GM18526 (cell line): ENCODE measurements around the gene ADARB2.

Experiments used
- POLR2A ChIP-seq: IDR thresholded peaks from 3 replicates; pipeline ENCODE4 v1.6.1; 2011; ENCODE audit not compliant: insufficient read length; ENCODE audit errors: extremely low read depth

Gene ADARB2

DNA sequence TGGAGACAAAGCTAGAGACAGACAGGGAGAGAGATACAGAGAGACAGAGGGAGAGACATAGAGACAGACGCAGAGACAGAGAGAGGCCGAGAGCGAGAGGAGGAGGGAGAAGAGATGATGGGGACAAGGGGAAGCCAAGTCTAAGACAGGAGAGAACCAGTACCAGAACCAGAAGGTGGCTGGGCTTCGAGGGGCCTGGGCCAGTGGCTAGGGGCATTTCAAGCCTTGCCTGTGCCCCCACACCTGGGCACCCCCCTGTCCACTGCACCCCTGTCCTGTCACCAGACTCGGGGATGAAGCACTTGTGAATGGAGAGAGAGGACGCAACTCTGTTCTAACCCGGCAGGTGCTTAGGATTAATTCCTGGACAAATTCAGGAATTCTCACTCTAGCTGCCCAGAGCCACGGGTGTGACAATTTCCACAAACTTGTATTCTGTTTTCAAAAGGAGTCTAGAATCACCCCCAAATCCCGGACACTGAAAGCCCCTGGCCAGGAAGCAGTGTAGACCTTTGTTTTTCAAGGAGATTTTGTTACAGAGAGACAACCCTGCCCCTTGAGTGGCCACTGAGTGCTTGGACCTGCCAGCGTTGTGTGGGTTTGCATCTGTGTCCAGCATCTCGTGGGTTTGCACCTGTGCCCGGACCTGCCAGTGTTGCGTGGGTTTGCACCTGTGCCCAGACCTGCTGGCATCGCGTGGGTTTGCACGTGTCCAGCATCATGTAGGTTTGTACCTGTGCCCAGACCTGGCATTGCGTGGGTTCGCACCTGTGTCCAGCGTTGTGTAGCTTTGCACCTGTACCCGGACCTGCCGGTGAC is 523.9 kb downstream of the ADARB2 start:
- no peak for TF ChIP-seq POLR2A

DNA sequence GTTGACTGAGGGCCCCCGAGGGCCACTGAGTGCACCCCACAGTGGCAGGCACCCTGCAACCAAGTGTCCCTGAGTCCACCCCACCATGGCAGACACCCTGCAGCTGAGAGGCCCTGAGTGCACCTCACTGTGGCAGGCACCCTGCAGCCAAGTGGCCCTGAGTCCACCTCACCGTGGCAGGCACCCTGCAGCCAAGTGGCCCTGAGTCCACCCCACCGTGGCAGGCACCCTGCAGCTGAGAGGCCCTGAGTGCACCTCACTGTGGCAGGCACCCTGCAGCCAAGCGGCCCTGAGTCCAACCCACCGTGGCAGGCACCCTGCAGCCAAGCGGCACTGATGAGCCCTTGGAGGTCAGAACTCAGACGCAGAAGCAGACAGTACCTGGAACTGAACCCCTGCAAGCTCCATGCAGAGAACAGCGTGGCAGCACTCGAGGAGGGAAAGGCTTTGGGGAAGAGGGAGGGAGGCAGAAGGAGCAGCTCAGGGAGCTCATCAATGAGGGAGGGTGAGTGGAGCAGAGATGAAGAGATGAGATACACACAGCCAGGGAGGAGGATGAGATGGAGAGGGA is 524.7 kb downstream of the ADARB2 start:
- TF ChIP-seq POLR2A: no peak

DNA sequence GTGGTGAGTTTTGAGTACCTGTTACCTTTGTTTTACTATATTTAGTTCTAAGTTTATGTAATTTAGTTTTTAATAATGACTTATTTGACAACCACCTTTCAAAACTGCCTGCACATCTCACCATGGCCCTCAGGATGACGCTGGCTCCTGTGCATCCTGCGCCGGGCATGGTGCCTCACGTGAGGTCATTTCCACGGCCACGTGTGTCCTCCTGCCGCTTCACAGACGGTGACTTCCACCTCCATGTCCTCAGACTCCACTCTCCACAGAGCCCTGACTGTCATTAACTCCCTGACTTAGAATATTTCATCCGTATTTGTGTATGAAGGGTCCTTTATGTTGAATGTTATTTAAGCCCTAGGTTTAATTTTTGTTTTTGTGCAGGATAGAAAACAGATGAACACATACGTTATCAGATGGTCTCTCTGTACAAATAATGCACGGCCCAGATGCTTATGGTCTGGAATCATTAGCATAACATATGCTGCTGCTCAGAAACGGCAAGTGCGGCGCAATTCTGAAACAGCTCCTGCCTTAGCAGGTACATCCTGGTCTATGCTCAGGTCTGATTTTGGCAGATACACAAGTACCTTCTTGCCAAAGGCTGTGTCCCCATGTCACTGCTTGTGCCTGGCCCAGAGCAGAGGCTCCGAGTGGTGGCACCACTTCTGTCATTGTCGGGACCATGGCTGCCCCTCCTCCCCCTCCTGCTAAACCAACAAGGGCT is 525.3 kb downstream of the ADARB2 start:
- TF ChIP-seq POLR2A: no peak

DNA sequence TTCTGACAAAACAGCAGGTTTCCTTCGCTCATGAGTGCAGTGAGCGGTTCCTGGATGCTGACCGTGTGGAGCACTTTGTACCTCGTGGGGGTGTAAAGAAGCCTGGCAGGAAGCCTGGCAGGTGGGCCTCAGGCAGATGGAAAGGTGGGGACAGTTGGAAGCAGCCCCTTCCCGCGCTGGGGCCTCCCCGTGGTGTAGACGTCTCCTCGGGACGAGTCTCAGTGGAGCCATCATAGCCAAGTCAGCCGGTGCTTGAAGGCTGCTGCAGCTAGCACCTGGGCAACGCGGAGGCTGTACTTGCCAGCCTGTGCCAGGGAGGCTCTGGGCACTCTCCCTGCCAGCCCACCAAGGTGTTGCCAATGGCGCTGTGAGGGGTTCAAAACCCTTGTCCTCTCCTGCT is 526.7 kb downstream of the ADARB2 start:
- no peak for TF ChIP-seq POLR2A

DNA sequence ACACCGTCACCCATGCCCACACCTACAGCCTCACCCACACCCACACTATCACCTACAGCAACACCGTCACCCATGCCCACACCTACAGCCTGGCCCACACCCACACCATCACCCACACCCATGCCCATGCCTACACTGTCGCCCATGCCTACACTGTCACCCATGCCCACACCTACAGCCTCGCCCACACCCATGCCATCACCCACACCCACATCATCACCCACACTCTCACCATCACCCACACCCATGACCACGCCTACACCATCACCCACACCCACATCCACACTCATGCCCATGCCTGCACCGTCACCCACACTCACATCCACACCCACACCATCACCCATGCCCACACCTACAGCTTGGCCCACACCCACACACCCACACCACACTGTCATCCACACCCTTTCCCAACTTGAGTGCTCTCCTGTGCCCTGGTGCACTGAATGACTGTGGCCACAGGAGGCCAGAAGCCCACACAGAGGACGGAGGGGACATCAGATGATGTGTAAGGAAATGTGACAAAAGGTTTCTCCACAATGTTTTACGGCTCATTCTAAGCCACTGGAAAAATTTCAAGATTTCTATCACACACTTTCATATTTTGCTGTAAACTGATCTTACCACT is 527.9 kb downstream of the ADARB2 start:
- no peak for TF ChIP-seq POLR2A

DNA sequence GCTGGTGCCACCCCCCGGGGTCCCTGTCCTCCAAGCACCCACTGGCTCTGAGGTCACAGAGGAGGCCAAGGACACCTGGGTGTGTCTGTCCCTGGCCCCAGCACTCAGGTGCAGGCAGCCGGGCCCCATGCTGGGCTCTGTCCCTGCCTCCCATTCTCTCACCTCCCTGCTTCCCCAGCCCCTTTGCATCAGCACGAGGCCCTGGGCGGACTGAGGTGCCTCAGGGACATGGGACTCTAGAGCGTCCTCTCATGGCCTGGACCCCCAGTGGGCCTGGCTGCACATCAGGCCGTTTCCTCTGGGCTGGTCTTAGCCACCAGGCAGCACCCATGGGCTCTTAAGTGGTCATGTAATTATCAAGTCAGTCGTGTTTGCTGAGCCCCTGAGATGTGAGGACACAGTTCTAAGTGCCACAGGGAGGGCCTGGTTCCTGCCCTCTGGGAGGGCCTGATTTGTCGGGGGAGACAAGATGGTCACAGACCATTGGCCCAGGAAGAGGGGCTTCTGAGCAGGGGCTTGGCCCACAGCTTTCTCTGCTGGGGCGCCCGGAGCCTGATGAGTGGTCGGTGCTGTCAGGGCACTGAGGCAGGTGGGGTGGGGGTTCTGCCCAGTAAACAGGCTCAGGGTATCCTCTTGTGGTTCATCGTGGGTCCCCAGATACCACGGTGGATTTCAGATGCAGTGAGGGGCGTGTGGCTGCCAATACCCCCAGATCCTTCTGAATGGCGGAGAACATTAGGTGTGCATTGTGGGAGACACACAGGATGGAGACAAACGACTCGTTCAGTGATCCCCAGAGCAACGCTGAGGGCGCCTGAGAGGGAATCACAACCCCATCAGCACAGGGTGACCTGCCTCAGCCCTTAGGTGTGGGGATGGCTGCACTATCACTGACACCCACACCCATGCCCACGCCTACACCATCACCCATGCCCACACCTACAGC is 528.7 kb downstream of the ADARB2 start:
- no peak for TF ChIP-seq POLR2A

DNA sequence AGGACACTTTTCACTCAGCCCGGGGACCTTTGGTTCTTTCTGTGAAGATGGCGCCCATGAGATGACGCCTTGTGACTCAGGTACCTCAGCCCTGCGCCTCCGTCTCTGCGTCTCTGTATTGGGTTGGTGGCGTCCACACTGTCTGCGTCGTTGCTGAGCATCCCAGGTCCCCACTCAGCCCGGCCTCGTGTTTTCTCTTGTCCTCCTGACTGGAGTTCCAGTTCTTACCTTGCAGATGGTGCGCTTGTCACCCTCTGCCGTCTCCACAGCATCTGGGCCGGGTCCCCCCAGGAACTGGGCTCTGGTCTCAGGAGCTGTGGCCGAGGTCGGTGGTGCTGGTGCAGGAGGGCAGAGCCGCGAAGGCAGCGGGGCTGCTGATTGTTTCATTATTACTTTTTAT is 530.7 kb downstream of the ADARB2 start:
- TF ChIP-seq POLR2A: no peak

DNA sequence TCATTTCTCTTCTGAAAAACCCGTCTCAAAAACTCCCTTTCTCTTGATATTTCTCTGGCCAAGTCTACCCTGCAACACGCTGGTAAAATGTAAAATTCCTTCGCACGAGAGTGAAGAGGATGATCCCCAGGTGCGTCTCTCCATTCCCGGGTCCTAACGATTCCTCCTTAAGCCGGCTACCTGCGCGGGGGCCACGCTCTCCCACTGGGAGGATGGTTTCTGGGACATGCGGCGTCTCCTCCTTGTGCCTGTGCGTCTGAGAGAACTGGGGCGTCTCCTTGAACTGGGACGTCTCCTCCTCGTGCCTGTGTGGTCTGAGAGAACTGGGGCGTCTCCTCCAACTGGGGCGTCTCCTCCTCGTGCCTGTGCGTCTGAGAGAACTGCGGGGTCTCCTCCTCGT is 531.2 kb downstream of the ADARB2 start:
- TF ChIP-seq POLR2A: no peak

DNA sequence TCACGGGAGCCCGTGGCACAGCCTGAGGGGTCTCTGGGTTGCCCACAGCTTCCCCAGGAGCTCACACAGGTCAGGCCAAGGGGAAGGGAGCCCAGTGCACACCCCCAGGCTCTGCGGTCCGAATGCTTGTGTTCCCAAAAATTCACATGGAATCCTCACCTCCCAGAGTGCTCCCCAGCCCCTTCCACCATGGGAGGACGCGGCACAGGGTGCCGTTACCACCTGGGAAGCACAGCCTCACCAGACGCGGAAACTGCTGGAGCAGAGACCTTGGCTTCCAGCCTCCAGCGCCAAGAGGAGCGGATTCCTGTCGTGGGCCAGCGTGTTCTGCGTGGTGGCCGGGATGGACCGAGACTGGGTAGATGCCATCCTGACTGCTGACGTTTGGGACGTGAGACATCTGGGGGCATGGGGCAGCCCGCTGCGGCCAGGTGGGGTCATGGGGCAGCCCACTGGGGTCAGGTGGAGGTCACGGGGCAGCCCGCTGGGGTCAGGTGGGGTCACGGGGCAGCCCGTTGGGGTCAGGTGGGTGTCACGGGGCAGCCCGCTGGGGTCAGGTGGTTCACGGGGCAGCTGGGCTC is 531.8 kb downstream of the ADARB2 start:
- no peak for TF ChIP-seq POLR2A

DNA sequence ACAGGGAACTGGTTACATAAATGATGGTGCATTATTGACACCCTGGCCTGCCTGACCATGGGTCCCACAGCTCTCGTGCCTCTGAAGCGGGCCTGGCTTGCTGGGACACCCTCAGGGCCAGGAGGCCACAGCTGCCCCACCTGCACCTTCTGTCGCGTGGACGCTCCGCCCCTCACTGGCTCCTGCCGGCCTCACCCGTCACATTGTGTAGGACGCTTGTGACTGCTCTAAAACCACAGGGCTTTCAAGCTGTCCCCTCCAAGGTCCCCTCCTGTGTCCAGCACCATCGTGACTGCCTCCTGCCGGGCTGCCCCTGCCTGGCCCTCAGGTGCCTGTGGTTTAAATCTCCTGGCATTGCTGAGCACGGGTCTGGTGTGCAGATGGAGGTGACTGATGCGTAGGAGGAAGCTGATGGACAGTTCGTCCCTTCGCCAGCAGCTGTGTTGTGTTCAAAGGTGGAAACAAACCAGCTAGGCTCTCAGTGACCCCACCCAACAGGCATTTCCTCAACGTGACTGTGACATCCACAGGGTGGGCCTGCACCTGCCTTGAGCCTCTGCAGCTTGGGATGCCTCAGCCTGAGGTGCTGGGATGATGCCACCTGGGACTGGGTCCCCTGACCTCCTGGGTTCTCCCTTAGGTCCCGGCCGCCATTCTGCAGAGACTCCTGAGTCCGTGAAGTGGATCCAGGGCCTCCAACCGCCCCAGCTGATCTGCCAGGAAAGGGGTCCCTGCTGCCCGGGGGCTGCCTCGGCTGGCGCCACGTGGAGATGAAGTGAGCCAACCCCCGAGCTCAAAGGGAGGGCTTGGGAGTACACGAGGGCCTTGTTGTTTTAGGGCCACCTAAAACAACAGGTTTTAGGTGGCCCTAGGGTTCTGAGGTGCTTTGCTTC is 532.6 kb downstream of the ADARB2 start:
- TF ChIP-seq POLR2A: no peak

DNA sequence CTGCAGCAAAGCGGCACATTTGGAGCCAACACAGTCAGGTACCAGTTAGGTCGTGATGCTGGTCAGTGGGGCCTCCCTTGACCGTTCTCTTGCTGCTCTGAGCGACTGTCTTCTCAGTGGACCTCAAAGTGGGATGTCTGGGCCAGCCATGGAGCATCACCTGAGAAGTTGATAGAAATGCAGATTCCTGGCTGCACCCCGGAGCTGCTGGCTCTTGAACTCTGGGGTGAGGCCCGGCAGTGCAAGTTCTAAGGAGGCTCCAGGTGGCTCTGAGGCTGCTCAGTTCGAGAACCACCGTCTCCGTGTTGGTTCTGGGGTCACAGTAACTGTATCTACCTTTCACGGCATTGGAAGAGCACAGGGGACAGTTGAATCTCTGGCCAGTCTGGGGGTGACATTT is 533.6 kb downstream of the ADARB2 start:
- TF ChIP-seq POLR2A: no peak

DNA sequence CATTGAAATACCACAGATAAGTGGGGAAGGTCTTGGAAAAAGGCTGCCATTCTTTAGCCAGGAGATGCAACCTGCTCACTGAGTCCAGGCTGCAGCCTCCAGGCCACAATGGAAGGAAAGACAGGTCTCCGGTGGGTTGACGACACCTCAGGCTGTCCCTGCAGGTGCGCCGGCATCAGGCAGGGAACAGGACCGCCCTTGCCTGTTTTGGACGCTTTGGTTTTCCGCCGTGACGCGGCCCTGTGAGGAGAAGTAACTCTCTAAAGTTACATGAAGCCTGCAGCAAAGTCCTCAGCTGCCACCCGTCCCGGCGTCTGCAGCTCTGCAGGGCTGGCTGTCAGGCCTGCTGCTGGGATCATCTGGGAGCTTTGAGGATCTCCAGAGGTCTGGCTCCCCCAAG is 534.1 kb downstream of the ADARB2 start:
- no peak for TF ChIP-seq POLR2A

DNA sequence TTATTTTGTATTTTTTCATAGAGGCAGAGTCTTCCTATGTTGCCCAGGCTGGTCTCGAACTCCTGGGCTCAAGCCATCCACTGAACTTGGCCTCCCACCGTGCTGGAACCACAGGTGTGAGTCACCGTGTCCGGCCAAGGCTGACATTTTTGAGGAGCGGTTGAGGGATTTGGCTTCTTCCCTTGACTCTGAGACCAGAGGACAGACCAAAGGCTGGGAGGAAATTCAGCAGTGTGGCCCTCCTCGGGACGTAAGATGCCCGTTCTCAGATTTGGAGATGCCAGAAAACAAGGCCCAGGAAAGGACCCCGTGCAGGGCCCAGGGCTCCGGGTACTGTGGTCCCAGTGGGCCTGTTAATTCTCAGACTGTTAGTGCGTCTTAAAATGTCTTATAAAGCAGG is 535.0 kb downstream of the ADARB2 start:
- TF ChIP-seq POLR2A: no peak
